Raji (cell line): Measurements from ENCODE around the gene GARIN5B.
A peak's percentile ranks its signal among the peaks of the same experiment; 100 is the strongest.

Experiments
- POLR2A ChIP-seq: IDR thresholded peaks from 2 replicates; pipeline ENCODE4 v1.6.1; 2011; ENCODE audit warnings: low read depth, low read length, control low read depth; ENCODE audit not compliant: insufficient read depth

GARIN5B gene

GRCh38 chr19:55347442-55348009 is 15.5 kb downstream of the GARIN5B start:
- no peak for TF ChIP-seq POLR2A

DNA sequence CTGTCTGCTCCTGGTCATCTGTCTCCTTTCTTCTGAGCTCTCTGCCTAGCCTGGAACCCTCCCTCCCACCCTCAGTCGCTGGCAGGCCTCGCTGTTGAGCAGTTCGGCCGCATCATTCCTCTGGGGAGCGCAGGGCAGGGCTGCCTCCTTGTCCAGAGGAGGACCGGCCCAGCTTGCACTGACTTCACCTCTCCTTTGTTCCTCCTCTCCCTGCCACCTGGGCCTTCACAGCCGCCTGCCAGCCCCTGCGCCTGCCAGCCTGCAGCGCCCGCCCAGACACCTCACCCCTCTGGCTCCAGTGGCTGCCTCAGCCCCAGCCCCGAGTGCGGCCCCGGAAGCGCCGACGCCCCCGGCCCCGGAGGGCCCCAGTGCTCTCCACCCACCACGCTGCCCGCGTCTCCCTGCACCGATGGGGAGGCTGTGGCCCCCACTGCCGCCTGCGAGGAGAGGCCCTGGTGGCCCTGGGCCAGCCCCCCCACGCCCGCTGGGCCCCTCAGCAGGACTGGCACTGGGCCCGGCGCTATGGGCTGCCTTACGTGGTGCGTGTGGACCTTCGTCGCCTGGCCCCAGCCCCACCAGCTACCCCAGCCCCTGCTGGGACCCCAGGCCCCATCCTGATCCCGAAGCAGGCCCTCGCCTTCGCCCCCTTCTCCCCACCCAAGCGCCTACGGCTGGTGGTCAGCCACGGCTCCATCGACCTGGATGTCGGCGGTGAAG is 16.2 kb downstream of the GARIN5B start:
- TF ChIP-seq POLR2A: no peak

GRCh38 chr19:55345818-55346724 is 17.0 kb downstream of the GARIN5B start:
- no peak for TF ChIP-seq POLR2A

GRCh38 chr19:55345101-55345817 is 17.8 kb downstream of the GARIN5B start:
- TF ChIP-seq POLR2A: no peak

- no peak for TF ChIP-seq POLR2A
These were observed 18.6 kb downstream of the GARIN5B start for GRCh38 chr19:55344444-55344843.

- no peak for TF ChIP-seq POLR2A
These were observed 21.2 kb downstream of the GARIN5B start for GRCh38 chr19:55341595-55342531.

GRCh38 chr19:55341171-55341588 is 21.9 kb downstream of the GARIN5B start:
- no peak for TF ChIP-seq POLR2A

DNA sequence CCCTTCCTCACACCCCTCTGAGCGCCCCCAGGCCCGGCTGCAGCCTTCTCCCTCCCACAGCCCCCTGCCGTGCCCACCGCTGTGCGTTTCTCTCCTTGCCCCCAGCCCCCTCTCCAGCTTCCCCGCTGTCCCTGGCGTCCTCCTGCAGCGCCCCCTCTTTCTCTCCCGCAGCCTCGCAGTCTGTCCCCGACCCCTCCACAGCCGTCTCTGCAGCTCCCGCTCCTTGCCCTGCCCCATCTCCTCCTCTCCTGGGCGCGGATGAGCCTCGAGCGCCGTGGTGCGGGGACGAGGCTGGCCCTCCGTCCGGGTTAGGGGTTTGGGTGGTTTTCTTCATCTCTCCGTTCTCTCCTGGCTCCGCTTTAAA is 22.3 kb downstream of the GARIN5B start:
- no peak for TF ChIP-seq POLR2A

DNA sequence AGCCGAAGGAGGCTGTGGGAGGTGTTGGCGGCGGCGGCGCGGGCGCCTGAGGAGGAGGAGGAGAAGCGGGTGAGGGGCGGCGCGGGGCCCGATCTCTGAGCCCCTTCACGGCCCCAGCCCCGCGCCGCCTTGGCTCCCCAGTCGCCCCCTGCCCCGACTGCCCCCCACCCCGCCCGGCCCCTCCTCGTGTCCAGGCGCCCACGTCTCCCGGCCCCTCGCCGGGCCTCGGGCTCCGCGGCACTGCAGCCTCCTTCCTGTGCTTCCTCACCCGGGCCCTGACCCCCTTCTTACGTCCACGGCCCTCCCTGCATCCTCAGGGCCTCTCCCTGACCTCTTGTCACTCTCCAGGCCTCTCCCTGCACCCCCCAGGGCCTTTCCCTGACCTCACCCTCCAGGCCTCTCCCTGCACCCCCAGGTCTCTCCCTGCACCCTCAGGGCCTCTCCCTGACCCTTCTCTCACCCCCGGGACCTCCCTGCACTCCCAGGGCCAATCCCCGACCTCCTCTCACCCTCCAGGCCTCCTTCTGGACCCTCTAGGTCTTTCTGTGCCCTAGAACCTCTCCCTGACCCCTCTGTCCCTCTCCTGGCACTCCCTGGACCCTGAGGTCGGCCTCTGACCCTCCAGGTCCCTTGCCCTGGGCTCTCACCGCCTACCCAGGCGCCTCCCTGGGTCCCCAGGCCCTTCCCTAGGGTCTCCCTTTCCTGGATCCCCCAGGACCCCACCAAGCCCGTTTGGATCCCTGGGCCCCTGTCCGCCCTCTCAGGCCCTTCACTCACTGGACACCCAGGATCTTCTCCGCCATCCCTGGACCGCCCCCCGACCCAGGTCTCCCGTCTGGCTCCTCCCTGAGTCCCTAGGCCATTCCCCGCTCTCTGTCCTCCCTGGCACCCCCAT is 22.9 kb downstream of the GARIN5B start:
- peak; percentile 67 for TF ChIP-seq POLR2A

DNA sequence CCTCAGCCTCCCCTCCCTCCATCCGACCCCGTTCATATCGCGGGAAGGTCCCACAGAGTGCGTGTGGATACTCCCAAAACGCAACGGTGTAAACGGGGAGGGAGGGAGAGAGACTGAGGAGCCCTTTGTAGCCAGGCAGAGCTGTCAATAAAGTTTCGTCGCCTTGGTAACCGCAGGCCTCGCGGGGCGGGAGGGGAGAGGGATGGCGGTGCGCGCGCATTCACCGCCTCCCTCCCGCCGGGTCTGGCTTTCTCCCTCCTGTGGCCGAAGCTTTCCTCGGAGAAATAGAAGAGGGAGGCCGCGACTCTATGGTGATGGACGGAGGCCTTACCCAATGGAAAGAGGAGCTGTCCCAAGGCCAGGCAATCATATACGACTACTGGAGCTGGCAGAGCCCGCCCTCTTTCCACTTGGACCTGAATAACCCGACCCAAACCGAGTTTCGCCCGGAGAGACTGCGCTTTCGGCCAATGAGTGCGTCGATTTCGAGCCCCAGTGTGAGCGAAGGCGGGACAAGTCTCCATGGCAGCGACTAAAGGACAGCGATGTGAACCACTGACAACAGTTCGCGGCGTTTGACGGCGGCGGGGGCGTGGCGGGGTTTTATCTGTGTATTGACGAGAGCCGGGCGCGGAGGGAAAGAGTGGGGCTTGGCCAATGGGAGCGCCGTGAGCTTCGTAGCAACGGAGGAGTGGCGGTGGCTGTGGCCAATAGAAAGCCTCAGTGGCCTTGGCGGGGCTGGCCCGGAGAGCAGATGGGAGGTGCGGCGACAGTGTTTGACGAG is 23.8 kb downstream of the GARIN5B start, which contains the start of gene KMT5C:
TSS of gene KMT5C (plus strand) at position 772 of the 784 bp plus-strand sequence. CDS start 2,061 bp downstream, outside the sequence.
- no peak for TF ChIP-seq POLR2A

- no peak for TF ChIP-seq POLR2A
These were observed 27.0 kb downstream of the GARIN5B start for GRCh38 chr19:55336101-55336500.

DNA sequence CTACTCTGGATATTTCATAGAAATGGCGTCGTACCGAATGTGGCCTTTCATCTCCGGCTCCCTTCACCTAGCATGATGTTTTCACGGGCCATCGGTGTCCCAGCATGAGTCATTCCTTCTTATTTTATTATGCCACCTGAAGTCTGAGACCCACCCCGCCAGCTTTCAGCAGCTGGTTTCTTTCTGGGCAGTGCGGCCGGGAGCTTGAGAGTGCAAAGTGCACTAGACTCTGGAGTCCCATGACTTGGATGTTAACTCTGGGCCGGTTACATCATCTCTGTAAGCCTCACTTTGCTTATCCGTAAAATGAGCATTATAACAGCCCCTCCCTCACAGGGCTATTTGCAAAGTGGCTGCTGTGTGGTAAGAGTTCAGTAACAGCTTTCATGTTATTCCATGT is 29.2 kb downstream of the GARIN5B start:
- TF ChIP-seq POLR2A: no peak
